Activated T-helper 1 cell treated with Interleukin-2 at 50 U/mL for 16 hours (primary cell): ENCODE data around the gene PGBD4.
"Not testable (repeated sequence)": the region's sequence is repeated elsewhere in the genome, so short reads cannot be mapped to it uniquely, and the experiment has no call there.

Experiments used
- DNase-seq: peaks from one replicate; pipeline ENCODE4 v3.0.0-alpha.2; 2020; ENCODE audit warnings: low read depth

The PGBD4 gene

DNA sequence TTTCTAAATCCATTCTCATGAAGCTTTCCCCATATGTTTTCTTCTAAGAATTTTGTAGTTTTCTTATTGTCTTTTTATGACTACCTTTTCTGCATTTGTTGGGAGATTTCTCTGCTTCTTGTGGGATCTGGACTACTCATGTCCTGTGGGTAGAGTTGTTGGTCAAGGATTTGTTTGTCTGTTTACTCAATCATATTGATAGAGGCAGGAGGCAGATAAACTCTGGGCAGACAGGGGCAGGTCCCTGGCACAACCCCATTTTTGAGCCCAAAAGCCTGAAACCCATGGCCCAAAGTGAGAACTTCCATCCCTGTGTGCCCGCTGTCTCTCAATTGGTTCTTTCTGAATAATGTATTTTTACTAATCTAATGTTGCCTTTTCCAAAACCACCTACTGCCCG, 12.3 kb downstream of the PGBD4 start:
- no peak for DNase-seq

DNA sequence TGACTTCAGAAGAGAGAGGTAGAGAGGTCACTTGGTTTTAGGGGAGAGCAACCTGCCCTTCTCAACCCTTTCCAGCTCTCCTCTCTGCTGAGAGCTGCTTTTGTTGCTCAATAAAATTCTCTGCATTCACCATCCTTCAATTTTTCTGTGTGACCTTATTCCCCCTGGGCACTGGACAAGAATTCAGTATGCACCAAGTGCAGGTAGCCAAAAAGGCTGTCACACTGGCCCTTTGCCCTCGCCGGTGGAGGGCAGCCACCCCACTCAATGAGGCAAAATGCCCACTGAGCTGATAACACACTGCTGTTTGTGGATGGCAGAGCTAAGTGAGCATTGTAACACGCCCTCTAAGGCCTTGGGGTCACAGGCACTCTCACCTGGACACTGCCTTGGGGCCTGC, 12.9 kb downstream of the PGBD4 start:
- DNase-seq = no peak

DNA sequence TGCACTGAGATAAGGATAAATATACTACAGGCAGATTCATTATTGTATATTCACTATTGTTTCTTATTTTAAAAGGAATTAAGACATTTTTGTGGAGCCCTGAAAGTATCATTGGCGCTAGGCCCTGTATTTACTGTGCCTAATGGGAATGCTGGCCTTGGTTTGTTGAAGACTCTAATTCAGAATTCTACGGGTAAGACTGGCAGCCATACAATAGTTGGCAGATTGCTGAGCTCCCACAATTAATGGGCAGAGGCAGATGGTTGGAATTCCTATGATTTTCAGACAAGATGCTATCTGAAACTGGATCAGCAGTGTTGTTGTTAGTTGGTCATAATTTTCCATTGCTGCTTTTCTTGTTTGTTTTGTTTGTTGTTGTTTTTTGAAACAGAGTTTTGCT, 14.7 kb downstream of the PGBD4 start:
- DNase-seq = no peak

DNA sequence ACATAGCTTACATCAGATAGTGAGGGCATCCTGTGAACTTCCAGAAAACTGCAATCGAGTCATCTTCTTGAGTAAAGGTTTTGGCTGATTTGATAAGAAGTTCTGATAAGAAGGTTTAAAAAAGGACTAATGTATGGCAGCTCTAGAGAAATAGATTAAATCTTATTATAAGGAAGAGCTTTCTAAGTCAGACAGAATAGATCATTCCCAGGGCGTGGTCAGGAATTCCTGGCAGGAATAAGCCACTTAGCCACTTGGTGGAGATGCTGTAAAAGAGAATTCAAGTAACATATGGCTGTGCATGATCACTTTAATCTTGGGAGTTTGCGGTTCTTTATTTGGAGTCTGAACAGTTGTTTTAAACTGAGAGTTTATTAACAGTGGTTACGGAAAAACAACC, 17.4 kb downstream of the PGBD4 start:
- no peak for DNase-seq

DNA sequence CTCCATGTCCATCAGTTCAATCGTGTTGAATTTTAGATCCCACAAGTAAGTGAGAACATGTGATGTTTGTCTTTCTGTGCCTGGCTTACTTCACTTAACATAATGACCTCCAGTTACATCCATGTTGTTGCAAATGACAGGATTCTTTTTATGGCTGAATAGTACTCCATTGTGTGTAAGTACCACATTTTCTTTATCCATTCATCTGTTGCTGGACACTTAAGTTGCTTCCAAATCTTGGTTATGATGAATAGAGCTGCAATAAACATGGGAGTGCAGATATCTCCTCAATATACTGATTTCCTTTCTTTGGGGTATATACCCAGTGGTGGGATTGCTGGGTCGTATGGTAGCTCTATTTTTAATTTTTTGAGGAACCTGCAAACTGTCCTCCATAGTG, 18.5 kb downstream of the PGBD4 start:
- not testable (repeated sequence) for DNase-seq

DNA sequence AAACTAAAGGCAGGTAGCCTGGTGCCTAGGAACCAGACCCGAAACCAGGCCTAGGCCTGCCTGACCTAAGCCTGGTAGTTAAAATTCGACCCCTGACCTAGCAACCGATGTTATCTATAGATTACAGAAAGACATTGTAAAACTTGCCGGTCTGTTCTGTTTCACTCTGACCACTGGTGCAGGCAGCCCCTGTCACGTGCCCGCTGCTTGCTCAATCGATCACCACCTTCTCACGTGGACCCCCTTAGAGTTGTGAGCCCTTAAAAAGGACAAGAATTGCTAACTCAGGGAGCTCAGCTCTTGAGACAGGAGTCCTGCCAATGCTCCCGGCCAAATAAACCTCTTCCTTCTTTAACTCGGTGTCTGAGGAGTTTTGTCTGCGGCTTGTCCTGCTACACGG, 19.9 kb downstream of the PGBD4 start:
- DNase-seq = not testable (repeated sequence)

DNA sequence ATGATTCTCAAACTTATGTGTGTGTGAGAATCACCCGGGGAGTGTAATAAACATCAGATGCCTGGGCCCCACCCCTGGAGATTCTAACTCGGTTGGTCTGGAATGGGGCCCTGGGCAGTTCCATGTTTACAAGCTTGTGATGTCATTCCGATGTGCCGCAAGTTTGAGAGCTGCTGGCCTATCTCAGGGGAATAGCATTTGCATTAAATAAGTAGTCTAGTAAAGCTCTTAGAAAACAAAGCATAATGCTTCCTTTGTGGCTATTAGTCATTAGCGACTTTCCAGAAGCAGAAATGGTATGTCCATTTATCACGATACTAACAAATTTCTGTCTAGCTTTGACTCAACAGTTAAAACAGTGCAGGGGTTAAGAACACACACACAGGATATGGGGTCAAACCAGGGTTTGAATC, 20.9 kb downstream of the PGBD4 start:
- DNase-seq = no peak

DNA sequence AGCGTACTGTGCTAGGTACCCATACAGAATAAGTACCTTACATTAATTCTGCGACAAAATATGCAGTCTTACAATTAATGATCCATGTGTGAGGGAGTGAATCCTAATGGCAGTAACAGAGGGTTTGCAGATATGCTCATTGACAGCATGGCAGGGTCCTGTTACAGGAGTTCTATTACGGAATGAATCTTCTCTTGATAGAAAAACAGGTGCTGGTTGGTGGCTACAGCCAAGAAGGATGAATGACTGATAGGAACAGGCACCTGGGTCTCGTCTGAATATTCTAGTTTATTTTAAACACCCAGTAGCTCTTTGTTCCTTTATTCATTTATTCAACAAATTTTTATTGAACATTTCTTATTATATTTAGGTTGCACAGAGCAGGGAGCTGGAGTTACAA, 22.8 kb downstream of the PGBD4 start:
- DNase-seq = no peak

DNA sequence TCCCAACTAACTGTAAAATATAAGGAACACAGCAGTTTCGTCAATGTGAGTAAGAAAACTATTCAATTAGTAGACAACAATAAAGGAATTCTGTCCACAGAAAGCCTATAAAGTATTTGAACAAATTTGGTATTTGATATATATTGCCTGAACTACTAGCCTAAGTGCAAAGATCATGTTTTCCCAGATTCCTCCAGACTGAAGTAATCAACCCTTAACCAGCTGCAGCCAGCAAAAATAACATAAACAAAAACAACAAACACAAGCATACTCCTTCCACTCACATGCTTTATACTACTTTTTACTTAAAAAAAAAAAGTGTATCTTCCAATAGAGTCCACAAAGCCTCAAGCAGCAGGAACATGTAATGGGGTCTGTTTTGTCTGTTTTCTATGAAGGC, 24.1 kb downstream of the PGBD4 start:
- DNase-seq = no peak

DNA sequence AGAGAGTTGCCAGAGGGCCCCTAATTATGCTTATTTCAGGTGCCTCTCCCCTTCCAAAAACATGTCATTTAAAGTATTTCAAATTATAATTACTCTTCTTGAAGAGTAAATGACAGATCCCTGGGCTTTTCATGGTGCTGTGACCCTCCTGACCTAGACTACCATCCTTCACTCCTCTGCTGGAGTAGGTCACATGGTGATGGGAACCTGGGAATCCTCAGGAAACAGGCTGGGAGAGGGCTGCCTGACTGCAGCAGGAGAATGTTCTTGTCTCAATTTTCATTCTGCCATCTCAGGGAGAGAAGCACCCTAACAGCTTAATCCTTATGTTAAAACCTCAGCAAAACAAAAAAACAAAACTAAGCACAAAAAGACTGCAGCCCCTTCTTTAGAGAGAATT, 24.6 kb downstream of the PGBD4 start:
- no peak for DNase-seq

DNA sequence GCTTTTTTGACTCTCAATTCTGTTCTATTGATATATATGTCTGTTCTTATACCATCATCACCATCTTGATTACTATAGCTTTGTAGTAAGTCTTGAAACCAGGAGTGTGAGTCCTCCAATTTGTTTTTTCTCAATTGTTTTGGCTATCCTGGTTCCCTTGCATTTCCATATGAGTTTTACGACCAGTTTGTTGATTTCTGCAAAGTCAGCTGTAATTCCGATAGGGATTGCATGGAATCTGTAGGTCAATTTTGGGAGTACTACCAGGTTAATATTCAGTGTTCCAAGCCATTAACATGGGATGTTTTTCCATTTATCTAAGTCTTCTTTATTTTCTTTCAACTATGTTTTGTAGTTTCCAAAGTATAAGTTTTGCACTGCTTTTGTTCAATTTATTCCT, 27.0 kb downstream of the PGBD4 start:
- no peak for DNase-seq

DNA sequence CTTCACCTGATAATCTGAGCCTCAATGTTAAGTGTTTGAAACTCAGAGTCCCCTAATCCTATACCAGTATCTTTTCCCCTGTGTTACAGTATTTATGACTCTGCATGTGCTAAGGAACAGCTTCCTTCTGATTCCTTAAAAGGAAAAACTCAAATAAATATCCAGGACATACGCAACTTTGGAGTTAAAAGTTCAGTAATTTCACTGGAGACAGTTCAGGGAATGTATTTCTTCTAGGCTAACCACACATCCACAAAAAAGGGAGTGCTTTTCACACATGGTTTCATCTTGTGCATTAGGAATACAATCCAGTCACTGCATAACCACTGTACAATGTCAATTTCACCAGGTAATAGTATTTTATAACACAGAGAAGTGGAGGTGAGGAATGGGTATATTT, 31.0 kb downstream of the PGBD4 start:
- DNase-seq = no peak

DNA sequence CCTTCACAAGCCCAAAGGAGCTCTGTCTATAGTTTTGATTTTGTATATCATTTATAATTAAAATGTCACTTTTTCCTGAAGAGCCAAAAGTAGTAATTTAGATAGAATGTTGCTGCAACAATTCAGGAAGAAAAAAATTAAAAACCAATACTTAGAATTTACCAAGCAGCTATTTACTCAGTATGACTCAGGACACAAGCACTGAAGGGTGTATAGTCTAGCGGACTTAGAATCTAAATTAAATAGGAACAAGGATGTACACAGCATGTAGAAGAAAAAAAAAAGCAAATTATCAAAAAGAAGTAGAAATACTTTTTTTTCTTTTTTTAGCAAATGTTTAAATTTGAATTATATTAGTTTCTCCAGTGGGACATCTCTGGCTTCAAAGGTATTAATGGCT, 31.6 kb downstream of the PGBD4 start:
- no peak for DNase-seq

DNA sequence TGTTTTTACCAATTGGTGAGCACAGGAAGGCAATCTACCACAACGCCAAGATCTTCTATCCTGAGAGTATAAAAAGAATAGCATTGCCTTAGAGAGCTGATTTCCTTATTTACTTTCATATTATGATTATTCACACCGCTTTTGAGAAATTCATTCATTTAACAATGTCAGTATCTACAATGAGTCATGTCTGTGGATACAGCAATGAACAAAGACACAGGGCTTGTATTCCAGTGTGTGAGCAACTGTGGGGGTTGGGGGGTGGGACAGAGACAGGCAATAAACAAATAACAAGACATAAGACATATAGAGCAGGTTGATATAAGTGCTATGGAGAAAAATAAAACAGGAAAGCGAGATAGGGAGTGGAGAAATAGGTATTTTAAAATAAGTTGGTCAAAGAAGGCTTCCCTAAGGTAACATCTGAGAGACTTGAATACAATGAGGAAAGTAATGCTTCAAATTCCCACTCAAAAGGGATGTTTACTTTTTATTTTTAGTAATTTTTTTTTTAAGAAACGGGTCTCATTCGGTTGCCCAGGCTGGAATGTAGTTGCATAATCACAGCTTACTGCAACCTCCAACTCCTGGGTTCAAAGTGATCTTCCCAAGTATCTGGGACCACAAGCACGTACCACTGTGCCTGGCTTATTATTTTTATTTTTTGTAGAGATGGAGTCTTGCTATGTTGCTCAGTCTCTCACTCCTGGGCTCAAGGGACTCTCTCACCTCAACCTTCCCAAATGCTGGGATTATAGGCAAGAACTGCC, 45.7 kb downstream of the PGBD4 start:
- no peak for DNase-seq

DNA sequence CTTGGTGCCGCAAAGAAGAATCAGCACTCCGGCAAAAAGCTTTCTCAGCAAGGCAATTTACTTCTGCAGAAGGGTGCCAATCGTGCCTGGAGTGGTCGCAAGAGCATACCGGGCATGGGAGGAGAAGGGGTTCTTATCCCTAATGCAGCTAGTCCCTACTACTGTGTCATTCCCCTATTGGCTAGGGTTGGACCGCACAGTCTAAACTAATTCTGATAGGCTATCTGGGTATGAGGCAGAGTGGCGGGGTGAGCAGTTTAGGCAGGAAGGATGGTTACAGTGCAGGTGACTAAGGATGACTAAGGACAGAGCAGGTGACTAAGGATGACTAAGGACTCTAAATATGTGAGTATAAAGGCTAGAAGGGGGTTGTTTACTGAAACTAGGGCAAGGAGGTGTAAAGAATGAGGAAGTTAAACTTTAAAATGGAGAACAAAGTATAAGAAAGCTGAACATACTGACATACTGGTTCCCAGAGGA, 52.9 kb downstream of the PGBD4 start:
- DNase-seq = no peak

DNA sequence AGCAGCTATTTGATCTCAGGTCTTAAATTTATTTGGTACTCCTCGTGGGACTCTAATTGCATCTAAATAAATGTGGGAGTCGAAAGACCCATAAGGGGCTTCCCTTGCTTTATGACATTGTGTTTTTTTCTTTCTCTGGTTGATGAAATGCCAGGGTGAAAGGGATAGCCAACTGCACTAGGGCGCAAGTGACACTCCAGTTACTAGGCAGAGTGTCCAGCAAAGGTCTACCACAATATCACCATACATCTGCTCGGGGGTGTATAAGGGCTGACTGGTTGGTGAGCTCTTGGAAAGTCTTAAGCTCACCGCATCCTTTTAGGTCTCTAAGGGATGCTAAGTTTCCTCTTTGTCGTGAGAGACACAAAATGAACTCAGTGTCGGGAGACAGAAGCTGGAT, 54.0 kb downstream of the PGBD4 start:
- DNase-seq = no peak
